H1 (cell line): ENCODE measurements around the gene TMEM127. TPM values are rescaled to one million over a fixed set of nuclear protein-coding genes. Genes with fewer than 3 reads are reported as not detected.

Experiments
- JUN ChIP-seq: IDR thresholded peaks from 2 replicates; pipeline ENCODE4 v1.6.1; 2011; ENCODE audit warnings: low read depth, mild to moderate bottlenecking, improper control_type of control experiment, low read length
- KDM4A ChIP-seq: IDR thresholded peaks from one replicate; pipeline ENCODE4 v1.7.1; 2012; ENCODE audit warnings: low read depth, mild to moderate bottlenecking, moderate library complexity, low read length, inconsistent platforms; ENCODE audit not compliant: severe bottlenecking
- RFX5 ChIP-seq: IDR thresholded peaks from 2 replicates; pipeline ENCODE4 v1.6.1; 2011; ENCODE audit warnings: low read depth, low read length, improper control_type of control experiment, borderline replicate concordance
- SIN3A ChIP-seq, 2 experiments: IDR thresholded peaks in 1 of 2; conservative IDR thresholded peaks in 1 of 2; 2 replicates each; pipeline ENCODE4 v1.6.1; 2011 to 2012; ENCODE audit warnings: low read length in 2 of 2, improper control_type of control experiment in 1 of 2, low read depth in 1 of 2, mild to moderate bottlenecking in 1 of 2
- SIX5 ChIP-seq: IDR thresholded peaks from 2 replicates; pipeline ENCODE4 v1.6.1; 2011; ENCODE audit warnings: mild to moderate bottlenecking, low read depth, low read length
- TAF1 ChIP-seq: IDR thresholded peaks from 2 replicates; pipeline ENCODE4 v1.6.1; 2011; ENCODE audit warnings: mild to moderate bottlenecking, low read depth, low read length
- TBP ChIP-seq: IDR thresholded peaks from 2 replicates; pipeline ENCODE4 v1.6.1; 2011; ENCODE audit warnings: low read depth, low read length, improper control_type of control experiment
- polyA plus RNA-seq, 7 experiments: library from polyadenylated mRNA; depleted of rRNA in 3 of 7; stranded (reverse) in 5 of 7; unstranded in 2 of 7; fragments of >200 nt in 5 of 7; fragments of 200-250 nt in 2 of 7; gene quantifications; 1 replicate in 5 of 7; 2 replicates in 1 of 7; 4 replicates in 1 of 7; pipeline versions ENCODE4 v1.2.1 to v1.2.3, GENCODE V29; 2011 to 2013; ENCODE audit warnings: missing spikeins in 2 of 7, mixed read lengths in 2 of 7
- total RNA-seq: library from RNA; stranded (reverse); fragmentation: NEBNext Ultra II Directional; extraction: Animal tissue kit (Norgen Biotek cat#: 25700); gene quantifications from 2 replicates; pipeline ENCODE4 v1.2.1, GENCODE V29; 2021
- TF ChIP-seq, protein P1 (sequence below): fragments of 300-600 bp; sonication (generic); IDR thresholded peaks from 2 replicates; pipeline ENCODE4 v1.7.1; 2012; ENCODE audit warnings: low read length, moderate library complexity, mild to moderate bottlenecking, inconsistent platforms; ENCODE audit not compliant: insufficient replicate concordance

Gene TMEM127
- total and polyA plus RNA-seq, 2 of the 8 experiments (the other 6 are each of a cell fraction or from before 2014, with no cell fraction given) = 25.0 to 41.0 TPM

DNA sequence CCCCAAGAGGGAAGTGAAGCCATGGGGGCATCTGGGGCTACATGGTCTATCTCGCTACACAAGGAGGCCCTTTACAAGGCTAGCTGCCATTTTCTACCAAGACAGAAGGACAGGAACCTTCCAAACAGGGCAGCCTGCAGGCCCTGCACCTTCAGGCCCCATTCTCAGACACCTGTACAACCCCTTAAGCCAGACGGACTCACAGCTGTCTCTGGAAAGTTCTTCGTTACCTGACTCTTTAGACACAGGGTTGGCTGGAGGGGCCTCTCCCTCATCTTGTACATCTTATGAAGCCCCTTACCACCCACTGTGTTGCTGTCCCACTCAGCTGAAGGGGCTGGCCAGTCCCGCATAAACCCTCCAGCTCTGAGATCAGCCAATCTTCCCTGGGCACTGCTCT, 17.2 kb downstream of the TMEM127 start (continued):
- TF ChIP-seq, protein P1, sequence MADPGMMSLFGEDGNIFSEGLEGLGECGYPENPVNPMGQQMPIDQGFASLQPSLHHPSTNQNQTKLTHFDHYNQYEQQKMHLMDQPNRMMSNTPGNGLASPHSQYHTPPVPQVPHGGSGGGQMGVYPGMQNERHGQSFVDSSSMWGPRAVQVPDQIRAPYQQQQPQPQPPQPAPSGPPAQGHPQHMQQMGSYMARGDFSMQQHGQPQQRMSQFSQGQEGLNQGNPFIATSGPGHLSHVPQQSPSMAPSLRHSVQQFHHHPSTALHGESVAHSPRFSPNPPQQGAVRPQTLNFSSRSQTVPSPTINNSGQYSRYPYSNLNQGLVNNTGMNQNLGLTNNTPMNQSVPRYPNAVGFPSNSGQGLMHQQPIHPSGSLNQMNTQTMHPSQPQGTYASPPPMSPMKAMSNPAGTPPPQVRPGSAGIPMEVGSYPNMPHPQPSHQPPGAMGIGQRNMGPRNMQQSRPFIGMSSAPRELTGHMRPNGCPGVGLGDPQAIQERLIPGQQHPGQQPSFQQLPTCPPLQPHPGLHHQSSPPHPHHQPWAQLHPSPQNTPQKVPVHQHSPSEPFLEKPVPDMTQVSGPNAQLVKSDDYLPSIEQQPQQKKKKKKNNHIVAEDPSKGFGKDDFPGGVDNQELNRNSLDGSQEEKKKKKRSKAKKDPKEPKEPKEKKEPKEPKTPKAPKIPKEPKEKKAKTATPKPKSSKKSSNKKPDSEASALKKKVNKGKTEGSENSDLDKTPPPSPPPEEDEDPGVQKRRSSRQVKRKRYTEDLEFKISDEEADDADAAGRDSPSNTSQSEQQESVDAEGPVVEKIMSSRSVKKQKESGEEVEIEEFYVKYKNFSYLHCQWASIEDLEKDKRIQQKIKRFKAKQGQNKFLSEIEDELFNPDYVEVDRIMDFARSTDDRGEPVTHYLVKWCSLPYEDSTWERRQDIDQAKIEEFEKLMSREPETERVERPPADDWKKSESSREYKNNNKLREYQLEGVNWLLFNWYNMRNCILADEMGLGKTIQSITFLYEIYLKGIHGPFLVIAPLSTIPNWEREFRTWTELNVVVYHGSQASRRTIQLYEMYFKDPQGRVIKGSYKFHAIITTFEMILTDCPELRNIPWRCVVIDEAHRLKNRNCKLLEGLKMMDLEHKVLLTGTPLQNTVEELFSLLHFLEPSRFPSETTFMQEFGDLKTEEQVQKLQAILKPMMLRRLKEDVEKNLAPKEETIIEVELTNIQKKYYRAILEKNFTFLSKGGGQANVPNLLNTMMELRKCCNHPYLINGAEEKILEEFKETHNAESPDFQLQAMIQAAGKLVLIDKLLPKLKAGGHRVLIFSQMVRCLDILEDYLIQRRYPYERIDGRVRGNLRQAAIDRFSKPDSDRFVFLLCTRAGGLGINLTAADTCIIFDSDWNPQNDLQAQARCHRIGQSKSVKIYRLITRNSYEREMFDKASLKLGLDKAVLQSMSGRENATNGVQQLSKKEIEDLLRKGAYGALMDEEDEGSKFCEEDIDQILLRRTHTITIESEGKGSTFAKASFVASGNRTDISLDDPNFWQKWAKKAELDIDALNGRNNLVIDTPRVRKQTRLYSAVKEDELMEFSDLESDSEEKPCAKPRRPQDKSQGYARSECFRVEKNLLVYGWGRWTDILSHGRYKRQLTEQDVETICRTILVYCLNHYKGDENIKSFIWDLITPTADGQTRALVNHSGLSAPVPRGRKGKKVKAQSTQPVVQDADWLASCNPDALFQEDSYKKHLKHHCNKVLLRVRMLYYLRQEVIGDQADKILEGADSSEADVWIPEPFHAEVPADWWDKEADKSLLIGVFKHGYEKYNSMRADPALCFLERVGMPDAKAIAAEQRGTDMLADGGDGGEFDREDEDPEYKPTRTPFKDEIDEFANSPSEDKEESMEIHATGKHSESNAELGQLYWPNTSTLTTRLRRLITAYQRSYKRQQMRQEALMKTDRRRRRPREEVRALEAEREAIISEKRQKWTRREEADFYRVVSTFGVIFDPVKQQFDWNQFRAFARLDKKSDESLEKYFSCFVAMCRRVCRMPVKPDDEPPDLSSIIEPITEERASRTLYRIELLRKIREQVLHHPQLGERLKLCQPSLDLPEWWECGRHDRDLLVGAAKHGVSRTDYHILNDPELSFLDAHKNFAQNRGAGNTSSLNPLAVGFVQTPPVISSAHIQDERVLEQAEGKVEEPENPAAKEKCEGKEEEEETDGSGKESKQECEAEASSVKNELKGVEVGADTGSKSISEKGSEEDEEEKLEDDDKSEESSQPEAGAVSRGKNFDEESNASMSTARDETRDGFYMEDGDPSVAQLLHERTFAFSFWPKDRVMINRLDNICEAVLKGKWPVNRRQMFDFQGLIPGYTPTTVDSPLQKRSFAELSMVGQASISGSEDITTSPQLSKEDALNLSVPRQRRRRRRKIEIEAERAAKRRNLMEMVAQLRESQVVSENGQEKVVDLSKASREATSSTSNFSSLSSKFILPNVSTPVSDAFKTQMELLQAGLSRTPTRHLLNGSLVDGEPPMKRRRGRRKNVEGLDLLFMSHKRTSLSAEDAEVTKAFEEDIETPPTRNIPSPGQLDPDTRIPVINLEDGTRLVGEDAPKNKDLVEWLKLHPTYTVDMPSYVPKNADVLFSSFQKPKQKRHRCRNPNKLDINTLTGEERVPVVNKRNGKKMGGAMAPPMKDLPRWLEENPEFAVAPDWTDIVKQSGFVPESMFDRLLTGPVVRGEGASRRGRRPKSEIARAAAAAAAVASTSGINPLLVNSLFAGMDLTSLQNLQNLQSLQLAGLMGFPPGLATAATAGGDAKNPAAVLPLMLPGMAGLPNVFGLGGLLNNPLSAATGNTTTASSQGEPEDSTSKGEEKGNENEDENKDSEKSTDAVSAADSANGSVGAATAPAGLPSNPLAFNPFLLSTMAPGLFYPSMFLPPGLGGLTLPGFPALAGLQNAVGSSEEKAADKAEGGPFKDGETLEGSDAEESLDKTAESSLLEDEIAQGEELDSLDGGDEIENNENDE = no peak
- TF ChIP-seq SIN3A (conservative IDR thresholded peaks at IDR 0.05 in 1 of 2, IDR thresholded peaks at IDR 0.05 in 1 of 2; ENCODE audit: low read depth in 1 of 2, low read length in 2 of 2) (no peak), TAF1 (no peak), JUN (no peak), SIX5 (no peak), RFX5 (no peak), TBP (no peak), KDM4A (no peak)
